ENCODE results near the gene MEIS1.

The MEIS1 gene

GRCh38 chr2:66576561-66577320, 141.8 kb downstream of the MEIS1 start:
- Histone ChIP-seq H4K91ac (ENCODE audit: low read length) (peak overlapping the region; percentile 65), H2AK5ac (ENCODE audit: low read length, severe bottlenecking) (no peak overlapping the region), H2BK15ac (ENCODE audit: low read depth, poor library complexity, severe bottlenecking) (no peak overlapping the region), H3K14ac (ENCODE audit: low read length in 2 of 2) (peak overlapping the region in 1 of 2 experiments; percentile 77), H3K9ac (ENCODE audit: low read length) (peak overlapping the region; percentile 84), H2AFZ (ENCODE audit: low read depth, low read length) (no peak overlapping the region), H3K27me3 (ENCODE audit: control insufficient read depth in 1 of 2, insufficient read depth in 1 of 2, low read length in 2 of 2) (peaks cover 23 to 47% of the 10 kb centered on the region in 2 experiments), H4K8ac (ENCODE audit: low read length) (peak overlapping the region; percentile 72), H2BK12ac (ENCODE audit: low read length in 2 of 2) (peak overlapping the region in 1 of 2 experiments; percentile 99), H3K79me1 (replicated peaks; ENCODE audit: low read length, poor library complexity, severe bottlenecking) (no peaks in the 10 kb centered on the region), H3K18ac (ENCODE audit: low read depth in 1 of 2, low read length in 2 of 2) (peak overlapping the region; percentile 95 to 96), H3K4ac (ENCODE audit: low read depth in 1 of 2, low read length in 2 of 2) (peak overlapping the region; percentile 35 to 81), H3K9me3 (ENCODE audit: control insufficient read depth, low read length) (no peaks in the 10 kb centered on the region), H3K36me3 (ENCODE audit: control insufficient read depth in 1 of 2, insufficient read depth in 2 of 2, low read depth in 1 of 2, low read length in 2 of 2) (peaks cover 0 to 4% of the 10 kb centered on the region in 2 experiments), H2BK5ac (ENCODE audit: low read depth, low read length, poor library complexity, severe bottlenecking) (no peak overlapping the region), H3K27ac (ENCODE audit: low read length, poor library complexity, severe bottlenecking) (no peak overlapping the region), H3K4me2 (ENCODE audit: low read length, poor library complexity, severe bottlenecking) (peak overlapping the region; percentile 86), H3K4me1 (ENCODE audit: control insufficient read depth, insufficient read depth, low read depth, low read length) (peaks cover 30% of the 10 kb centered on the region), H3K23ac (ENCODE audit: low read length in 2 of 2) (peak overlapping the region in 1 of 2 experiments; percentile 93), H3K4me3 (ENCODE audit: insufficient read depth in 1 of 2, low read depth in 1 of 2, low read length in 2 of 2) (peak overlapping the region; percentile 22 to 82), H2BK120ac (ENCODE audit: low read depth, low read length) (peak overlapping the region; percentile 82)
- 2% methylated on average over 37 of the region's 37 CpGs for WGBS
- peak; percentile 72 for DNase-seq

GRCh38 chr2:66577321-66578053, 142.6 kb downstream of the MEIS1 start:
- Histone ChIP-seq H3K18ac (ENCODE audit: low read depth in 1 of 2, low read length in 2 of 2) (peak overlapping the region; percentile 24 to 58), H2BK5ac (ENCODE audit: low read depth, low read length, poor library complexity, severe bottlenecking) (no peak overlapping the region), H3K9ac (ENCODE audit: low read length) (peak overlapping the region; percentile 84), H4K91ac (ENCODE audit: low read length) (no peak overlapping the region), H3K36me3 (ENCODE audit: control insufficient read depth in 1 of 2, insufficient read depth in 2 of 2, low read depth in 1 of 2, low read length in 2 of 2) (no peaks in the 10 kb centered on the region), H3K27me3 (ENCODE audit: control insufficient read depth in 1 of 2, insufficient read depth in 1 of 2, low read length in 2 of 2) (peaks cover 30 to 54% of the 10 kb centered on the region in 2 experiments), H3K27ac (ENCODE audit: low read length, poor library complexity, severe bottlenecking) (no peak overlapping the region), H3K4me1 (ENCODE audit: control insufficient read depth, insufficient read depth, low read depth, low read length) (peaks cover 33% of the 10 kb centered on the region), H2AK5ac (ENCODE audit: low read length, severe bottlenecking) (no peak overlapping the region), H3K79me1 (replicated peaks; ENCODE audit: low read length, poor library complexity, severe bottlenecking) (no peaks in the 10 kb centered on the region), H2BK12ac (ENCODE audit: low read length in 2 of 2) (peak overlapping the region in 1 of 2 experiments; percentile 72), H3K14ac (ENCODE audit: low read length in 2 of 2) (no peak overlapping the region), H4K8ac (ENCODE audit: low read length) (peak overlapping the region; percentile 53), H3K23ac (ENCODE audit: low read length in 2 of 2) (peak overlapping the region in 1 of 2 experiments; percentile 27), H2BK15ac (ENCODE audit: low read depth, poor library complexity, severe bottlenecking) (peak overlapping the region; percentile 73), H3K4me2 (ENCODE audit: low read length, poor library complexity, severe bottlenecking) (peak overlapping the region; percentile 86), H3K9me3 (ENCODE audit: control insufficient read depth, low read length) (no peaks in the 10 kb centered on the region), H2AFZ (ENCODE audit: low read depth, low read length) (no peak overlapping the region), H3K4ac (ENCODE audit: low read depth in 1 of 2, low read length in 2 of 2) (peak overlapping the region in 1 of 2 experiments; percentile 37), H3K4me3 (ENCODE audit: insufficient read depth in 1 of 2, low read depth in 1 of 2, low read length in 2 of 2) (peak overlapping the region in 1 of 2 experiments; percentile 82), H2BK120ac (ENCODE audit: low read depth, low read length) (no peak overlapping the region)
- DNase-seq = no peak
- WGBS = 5% methylated on average over 37 of the region's 42 CpGs

- no peak overlapping the region for H2AK5ac ChIP-seq (ENCODE audit: low read length, severe bottlenecking)
- H2BK120ac ChIP-seq (ENCODE audit: low read depth, low read length) = peak overlapping the region; percentile 9
- 3% methylated on average over 20 of the region's 27 CpGs for WGBS
- H4K91ac ChIP-seq (ENCODE audit: low read length) = peak overlapping the region; percentile 23
- DNase-seq = no peak
- peak overlapping the region; percentile 41 for H4K8ac ChIP-seq (ENCODE audit: low read length)
- no peak overlapping the region for H2BK5ac ChIP-seq (ENCODE audit: low read depth, low read length, poor library complexity, severe bottlenecking)
- peak overlapping the region in 1 of 2 experiments; percentile 84 for H3K23ac ChIP-seq (ENCODE audit: low read length in 2 of 2)
- peak overlapping the region; percentile 34 to 80 for H3K18ac ChIP-seq (ENCODE audit: low read depth in 1 of 2, low read length in 2 of 2)
- peak overlapping the region in 1 of 2 experiments; percentile 12 for H3K14ac ChIP-seq (ENCODE audit: low read length in 2 of 2)
- H2BK12ac ChIP-seq (ENCODE audit: low read length in 2 of 2) = peak overlapping the region; percentile 29 to 55
- H3K27me3 ChIP-seq (ENCODE audit: control insufficient read depth in 1 of 2, insufficient read depth in 1 of 2, low read length in 2 of 2) = peaks cover 35 to 61% of the 10 kb centered on the region in 2 experiments
- H3K27ac ChIP-seq (ENCODE audit: low read length, poor library complexity, severe bottlenecking) = no peak overlapping the region
- H3K36me3 ChIP-seq (ENCODE audit: control insufficient read depth in 1 of 2, insufficient read depth in 2 of 2, low read depth in 1 of 2, low read length in 2 of 2) = no peaks in the 10 kb centered on the region
- no peaks in the 10 kb centered on the region for H3K79me1 ChIP-seq (replicated peaks; ENCODE audit: low read length, poor library complexity, severe bottlenecking)
- no peak overlapping the region for H2BK15ac ChIP-seq (ENCODE audit: low read depth, poor library complexity, severe bottlenecking)
- no peaks in the 10 kb centered on the region for H3K9me3 ChIP-seq (ENCODE audit: control insufficient read depth, low read length)
- no peak overlapping the region for H2AFZ ChIP-seq (ENCODE audit: low read depth, low read length)
- H3K4ac ChIP-seq (ENCODE audit: low read depth in 1 of 2, low read length in 2 of 2) = no peak overlapping the region
- H3K4me3 ChIP-seq (ENCODE audit: insufficient read depth in 1 of 2, low read depth in 1 of 2, low read length in 2 of 2) = peak overlapping the region in 1 of 2 experiments; percentile 82
- peaks cover 33% of the 10 kb centered on the region for H3K4me1 ChIP-seq (ENCODE audit: control insufficient read depth, insufficient read depth, low read depth, low read length)
- no peak overlapping the region for H3K4me2 ChIP-seq (ENCODE audit: low read length, poor library complexity, severe bottlenecking)
- H3K9ac ChIP-seq (ENCODE audit: low read length) = peak overlapping the region; percentile 84
These were observed 143.2 kb downstream of the MEIS1 start for GRCh38 chr2:66578054-66578686.
